ENCODE results near the gene KCNK10.

DNA sequence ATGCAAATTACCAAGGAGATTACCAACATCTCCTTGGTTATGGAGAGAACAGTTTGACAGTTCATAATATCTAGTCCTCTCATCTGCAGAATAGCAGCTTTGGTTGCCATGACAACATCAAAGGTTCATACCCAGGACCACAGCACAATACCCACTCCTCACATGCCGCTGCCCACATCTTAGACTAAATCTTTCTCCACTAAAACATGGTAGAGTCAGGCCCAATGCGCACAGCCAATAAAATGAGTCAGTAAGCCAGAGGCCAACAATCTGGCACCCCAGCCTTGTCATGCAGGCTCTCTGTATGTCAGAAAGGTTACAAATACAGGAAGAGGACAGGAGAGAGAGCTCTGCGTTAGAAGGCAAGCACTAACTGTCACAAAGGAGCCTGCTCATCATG is 70.6 kb downstream of the KCNK10 start:
- TF ChIP-seq CTCF (IDR thresholded peaks at IDR 0.05) (no peak), IRF3 (IDR thresholded peaks at IDR 0.05; ENCODE audit: low read depth, low read length) (no peak), EP300 (IDR thresholded peaks at IDR 0.05; ENCODE audit: borderline replicate concordance in 1 of 2, low read depth in 1 of 2, low read length in 1 of 2) (no peak), JUND (IDR thresholded peaks at IDR 0.05) (no peak), EZH2phosphoT487 (IDR thresholded peaks at IDR 0.05; ENCODE audit: borderline replicate concordance, low read depth) (no peak), RFX5 (IDR thresholded peaks at IDR 0.05; ENCODE audit: low read length) (no peak), GABPA (IDR thresholded peaks at IDR 0.05; ENCODE audit: low read depth) (no peak)
- TF ChIP-seq, protein P1, sequence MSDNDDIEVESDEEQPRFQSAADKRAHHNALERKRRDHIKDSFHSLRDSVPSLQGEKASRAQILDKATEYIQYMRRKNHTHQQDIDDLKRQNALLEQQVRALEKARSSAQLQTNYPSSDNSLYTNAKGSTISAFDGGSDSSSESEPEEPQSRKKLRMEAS (IDR thresholded peaks at IDR 0.05; ENCODE audit: low read depth) = no peak
- TF ChIP-seq, protein P2, sequence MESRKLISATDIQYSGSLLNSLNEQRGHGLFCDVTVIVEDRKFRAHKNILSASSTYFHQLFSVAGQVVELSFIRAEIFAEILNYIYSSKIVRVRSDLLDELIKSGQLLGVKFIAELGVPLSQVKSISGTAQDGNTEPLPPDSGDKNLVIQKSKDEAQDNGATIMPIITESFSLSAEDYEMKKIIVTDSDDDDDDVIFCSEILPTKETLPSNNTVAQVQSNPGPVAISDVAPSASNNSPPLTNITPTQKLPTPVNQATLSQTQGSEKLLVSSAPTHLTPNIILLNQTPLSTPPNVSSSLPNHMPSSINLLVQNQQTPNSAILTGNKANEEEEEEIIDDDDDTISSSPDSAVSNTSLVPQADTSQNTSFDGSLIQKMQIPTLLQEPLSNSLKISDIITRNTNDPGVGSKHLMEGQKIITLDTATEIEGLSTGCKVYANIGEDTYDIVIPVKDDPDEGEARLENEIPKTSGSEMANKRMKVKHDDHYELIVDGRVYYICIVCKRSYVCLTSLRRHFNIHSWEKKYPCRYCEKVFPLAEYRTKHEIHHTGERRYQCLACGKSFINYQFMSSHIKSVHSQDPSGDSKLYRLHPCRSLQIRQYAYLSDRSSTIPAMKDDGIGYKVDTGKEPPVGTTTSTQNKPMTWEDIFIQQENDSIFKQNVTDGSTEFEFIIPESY (IDR thresholded peaks at IDR 0.05; ENCODE audit: borderline replicate concordance, low read depth) = no peak

All from SK-N-SH (cell line).